SU-DHL-6 (cell line): Measurements from ENCODE around the gene PLB1.

Experiments
- H2AFZ ChIP-seq: fragments of 200-600 bp; sonication (generic); 2 replicates; pipeline ENCODE4 v1.6.1; 2014; ENCODE audit warnings: low read depth, mild to moderate bottlenecking, moderate library complexity, mixed read lengths, antibody characterized with exemption, low read length; ENCODE audit not compliant: severe bottlenecking
- H3F3A ChIP-seq: fragments of 200-600 bp; shearing (Covaris generic); 2 replicates; pipeline ENCODE4 v1.6.0; 2016; ENCODE audit warnings: antibody characterized with exemption, mild to moderate bottlenecking; ENCODE audit not compliant: insufficient read depth
- H3K27ac ChIP-seq: fragments of 200-600 bp; sonication (generic); 2 replicates; pipeline ENCODE4 v1.5.1; 2016; ENCODE audit warnings: low read depth, mild to moderate bottlenecking, low read length, moderate library complexity, mixed read lengths
- H3K27me3 ChIP-seq: fragments of 200-600 bp; sonication (generic), shearing (Covaris generic); 2 replicates; pipeline ENCODE4 v1.6.0; 2014; ENCODE audit warnings: mild to moderate bottlenecking, low read length
- H3K36me3 ChIP-seq: fragments of 200-600 bp; sonication (generic); 2 replicates; pipeline ENCODE4 v1.6.1; 2014; ENCODE audit warnings: mild to moderate bottlenecking, low read length, mixed read lengths
- H3K4me2 ChIP-seq: fragments of 300-600, 200-600 bp; shearing (Covaris generic), sonication (generic); 2 replicates; pipeline ENCODE4 v1.6.0; 2014; ENCODE audit warnings: low read length, low read depth, mild to moderate bottlenecking; ENCODE audit not compliant: poor library complexity, severe bottlenecking
- H3K4me3 ChIP-seq: fragments of 200-600 bp; sonication (generic); 2 replicates; pipeline ENCODE4 v1.5.1; 2014; ENCODE audit warnings: antibody characterized with exemption, low read length, mild to moderate bottlenecking, mixed read lengths; ENCODE audit not compliant: insufficient read depth, poor library complexity, severe bottlenecking
- H3K79me2 ChIP-seq: fragments of 200-600 bp; sonication (generic); 2 replicates; pipeline ENCODE4 v1.6.1; 2014; ENCODE audit warnings: mild to moderate bottlenecking, low read length, moderate library complexity; ENCODE audit not compliant: insufficient read depth
- H3K9ac ChIP-seq: fragments of 200-600 bp; sonication (generic); 2 replicates; pipeline ENCODE4 v1.7.0; 2014; ENCODE audit warnings: mild to moderate bottlenecking, low read length
- H3K9me2 ChIP-seq: fragments of 200-600 bp; sonication (generic); replicated peaks from 2 replicates; pipeline ENCODE4 v1.6.1; 2014; ENCODE audit warnings: low read length; ENCODE audit not compliant: insufficient read depth
- H3K9me3 ChIP-seq: fragments of 200-600 bp; sonication (generic); 2 replicates; pipeline ENCODE4 v1.6.1; 2014; ENCODE audit warnings: low read length, mixed read lengths; ENCODE audit not compliant: insufficient read depth
- H4K20me1 ChIP-seq: fragments of 200-600 bp; sonication (generic); 2 replicates; pipeline ENCODE4 v1.6.1; 2014; ENCODE audit warnings: low read depth, mild to moderate bottlenecking, antibody characterized with exemption, low read length, moderate library complexity, mixed read lengths
- CTCF ChIP-seq: fragments of 200-600 bp; sonication (generic); IDR thresholded peaks from one replicate; pipeline ENCODE4 v1.5.1; 2017; ENCODE audit warnings: antibody characterized with exemption, mild to moderate bottlenecking, low read length, moderate library complexity; ENCODE audit not compliant: insufficient read depth, poor library complexity, severe bottlenecking
- EZH2phosphoT487 ChIP-seq: fragments of 200-600 bp; sonication (generic), shearing (Covaris generic); conservative IDR thresholded peaks from 2 replicates; pipeline ENCODE4 v1.6.1; 2018; ENCODE audit warnings: mild to moderate bottlenecking, antibody characterized with exemption, low read length, moderate library complexity, mixed read lengths

Gene PLB1

DNA sequence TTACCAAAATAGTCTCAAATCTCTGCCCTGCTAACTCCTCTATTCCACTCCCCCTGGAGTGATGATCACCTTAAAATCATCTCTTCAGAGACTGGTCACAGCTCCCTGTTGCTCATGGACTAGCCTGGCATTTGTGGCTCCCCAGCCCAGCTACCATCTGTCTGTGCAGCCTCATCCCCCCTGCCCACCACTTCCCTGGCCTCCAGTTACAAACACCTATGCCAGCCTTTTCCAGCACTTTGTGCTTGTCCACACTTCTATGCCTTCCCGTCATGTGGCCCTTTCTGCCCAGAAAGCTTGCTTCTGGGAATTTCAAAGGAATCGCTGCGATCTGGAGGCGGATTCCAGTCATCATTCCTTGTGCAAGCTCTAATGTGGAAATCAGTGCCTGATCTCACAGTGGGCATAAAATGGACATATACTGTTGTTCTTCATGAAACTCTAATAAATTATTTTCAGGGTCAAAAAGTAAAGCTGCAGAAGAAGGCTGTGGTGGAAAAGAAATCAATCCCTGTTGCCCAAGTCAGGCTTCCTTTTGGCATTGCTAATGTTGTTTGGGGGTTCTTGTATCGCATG, 19.4 kb downstream of the PLB1 start:
- H3F3A ChIP-seq = no peaks in the 10 kb centered on the region
- no peaks in the 10 kb centered on the region for H3K79me2 ChIP-seq
- no peaks in the 10 kb centered on the region for H3K9me2 ChIP-seq
- H3K27me3 ChIP-seq = 0 out of 2 replicates have a peak, but pooled peaks cover 2% of the 10 kb centered on the region
- H3K9me3 ChIP-seq = no peaks in the 10 kb centered on the region
- H2AFZ ChIP-seq = no peak overlapping the region
- H3K9ac ChIP-seq = no peak overlapping the region
- H3K4me3 ChIP-seq = no peak overlapping the region
- no peak overlapping the region for H3K4me2 ChIP-seq
- no peaks in the 10 kb centered on the region for H3K36me3 ChIP-seq
- TF ChIP-seq EZH2phosphoT487 (no peak), CTCF (no peak)
- no peak overlapping the region for H3K27ac ChIP-seq
- H4K20me1 ChIP-seq = no peaks in the 10 kb centered on the region

DNA sequence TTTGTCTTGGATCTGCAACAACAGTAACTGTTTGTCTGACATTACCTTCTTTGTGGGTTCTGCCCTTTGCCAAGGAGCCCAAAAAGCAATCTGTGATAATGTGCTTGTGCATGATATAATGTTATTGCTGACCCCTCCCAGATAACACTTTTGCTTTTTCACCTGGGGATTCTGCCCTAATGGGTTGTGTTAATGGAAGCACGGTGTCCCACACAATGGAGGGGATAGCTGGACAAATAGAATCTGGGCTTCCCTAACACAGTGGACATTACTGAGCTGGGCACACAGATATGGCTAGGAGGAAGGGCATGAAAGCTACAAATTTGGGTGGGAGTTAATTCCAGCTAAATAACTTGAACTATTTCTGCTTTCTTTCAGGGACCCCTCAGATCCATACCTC, 20.6 kb downstream of the PLB1 start:
- 0 out of 2 replicates have a peak, but pooled peaks cover 2% of the 10 kb centered on the region for H3K27me3 ChIP-seq
- no peaks in the 10 kb centered on the region for H4K20me1 ChIP-seq
- H3F3A ChIP-seq = no peaks in the 10 kb centered on the region
- TF ChIP-seq EZH2phosphoT487 = no peak
- TF ChIP-seq CTCF = no peak
- no peaks in the 10 kb centered on the region for H3K79me2 ChIP-seq
- H3K9me2 ChIP-seq = no peaks in the 10 kb centered on the region
- no peak overlapping the region for H2AFZ ChIP-seq
- H3K27ac ChIP-seq = no peak overlapping the region
- no peak overlapping the region for H3K4me3 ChIP-seq
- no peak overlapping the region for H3K4me2 ChIP-seq
- H3K9me3 ChIP-seq = no peaks in the 10 kb centered on the region
- H3K36me3 ChIP-seq = no peaks in the 10 kb centered on the region
- no peak overlapping the region for H3K9ac ChIP-seq

DNA sequence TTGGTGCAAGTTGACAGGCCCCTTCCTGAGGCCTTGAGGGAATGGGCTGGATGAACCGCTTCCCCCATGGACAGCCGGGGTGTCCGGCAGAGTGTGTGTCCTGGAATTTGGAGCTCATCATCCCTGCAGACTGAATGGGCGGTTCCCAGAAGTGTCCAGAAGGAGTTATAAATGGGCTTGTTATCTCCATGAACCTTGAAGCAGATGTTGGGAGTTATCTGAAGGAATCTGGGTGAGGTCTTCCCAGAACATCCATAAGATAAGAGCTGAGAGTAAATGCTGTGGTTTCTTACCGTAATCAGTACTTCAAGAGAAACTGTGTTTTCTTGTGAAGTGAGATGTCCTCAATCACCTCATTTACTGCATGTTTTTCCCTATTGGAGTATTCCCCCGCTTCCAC, 21.1 kb downstream of the PLB1 start:
- H3K79me2 ChIP-seq = no peaks in the 10 kb centered on the region
- H3K4me2 ChIP-seq = no peak overlapping the region
- H3K36me3 ChIP-seq = no peaks in the 10 kb centered on the region
- no peaks in the 10 kb centered on the region for H3F3A ChIP-seq
- H3K9ac ChIP-seq = no peak overlapping the region
- H4K20me1 ChIP-seq = no peaks in the 10 kb centered on the region
- no peak for TF ChIP-seq EZH2phosphoT487
- no peak for TF ChIP-seq CTCF
- 0 out of 2 replicates have a peak, but pooled peaks cover 2% of the 10 kb centered on the region for H3K27me3 ChIP-seq
- H3K9me2 ChIP-seq = no peaks in the 10 kb centered on the region
- H3K4me3 ChIP-seq = no peak overlapping the region
- H3K9me3 ChIP-seq = no peaks in the 10 kb centered on the region
- H2AFZ ChIP-seq = no peak overlapping the region
- no peak overlapping the region for H3K27ac ChIP-seq
